Gastroesophageal sphincter (tissue), 4 donors: ENCODE measurements around the gene ZNF385D. TPM values are rescaled to one million over a fixed set of nuclear protein-coding genes. Genes with fewer than 3 reads are reported as not detected.

Source experiments
- ATAC-seq: fragments of 150-250 bp; one replicate; pipeline ENCODE4 v1.9.1; 2016; ENCODE audit warnings: mild to moderate bottlenecking, moderate library complexity
- H3K27ac ChIP-seq, 4 donors: fragments of 200-600 bp; sonication (generic) in 3 of 4; 1 replicate in 3 of 4; 2 replicates in 1 of 4; pipeline ENCODE4 v1.5.1; 2016 to 2019
- H3K27me3 ChIP-seq: fragments of 200-600 bp; sonication (generic); one replicate; pipeline ENCODE4 v1.5.1; 2019
- H3K36me3 ChIP-seq, 2 donors: fragments of 200-600 bp; sonication (generic); one replicate each; pipeline ENCODE4 v1.5.1; 2019; ENCODE audit warnings: control low read depth in 1 of 2
- H3K4me1 ChIP-seq, 3 donors: fragments of 200-600 bp; sonication (generic); 1 replicate in 2 of 3; 2 replicates in 1 of 3; pipeline ENCODE4 v1.5.1; 2016 to 2019; ENCODE audit warnings: control low read depth in 2 of 3
- H3K4me3 ChIP-seq, 2 donors: fragments of 200-600 bp; sonication (generic); one replicate each; pipeline ENCODE4 v1.5.1; 2019; ENCODE audit warnings: mild to moderate bottlenecking in 1 of 2, moderate library complexity in 1 of 2
- H3K9me3 ChIP-seq, 3 donors: fragments of 200-600 bp; sonication (generic); one replicate each; pipeline ENCODE4 v1.5.1; 2017 to 2019; ENCODE audit warnings: control low read depth in 2 of 3
- CTCF ChIP-seq, 4 experiments: fragments of 200-600 bp in 2 of 4; fragments of 450-650 bp in 2 of 4; sonication (generic) in 1 of 4; IDR thresholded peaks; one replicate each; pipeline ENCODE4 v1.5.1; 2017 to 2019; ENCODE audit warnings: antibody characterized with exemption in 4 of 4, mild to moderate bottlenecking in 2 of 4, moderate library complexity in 2 of 4
- EP300 ChIP-seq: sonication (generic); formaldehyde crosslinking; IDR thresholded peaks from one replicate; pipeline ENCODE4 v1.6.1; 2017; ENCODE audit warnings: antibody characterized with exemption, mild to moderate bottlenecking
- POLR2A ChIP-seq, 2 donors: fragments of 450-650 bp; IDR thresholded peaks; one replicate each; pipeline ENCODE4 v1.6.1; 2017; ENCODE audit warnings: antibody characterized with exemption in 2 of 2, mild to moderate bottlenecking in 2 of 2, moderate library complexity in 1 of 2
- POLR2AphosphoS5 ChIP-seq: sonication (generic); formaldehyde crosslinking; IDR thresholded peaks from one replicate; pipeline ENCODE4 v1.6.1; 2017; ENCODE audit warnings: antibody characterized with exemption
- WGBS, 2 donors: methylation state at CpG; one replicate each; pipeline ENCODE4 v1.1.5; 2018; ENCODE audit warnings: low coverage in 1 of 2; 5-methylcytosine and 5-hydroxymethylcytosine counted together
- total RNA-seq, 4 donors: library from RNA; depleted of rRNA; stranded (reverse); fragments of >200 nt; gene quantifications; one replicate each; pipeline ENCODE4 v1.1.0, GENCODE V29; 2016

The ZNF385D gene
- total RNA-seq, 4 donors from 2014 or later = 8.1 to 17.9 (median 11.3) TPM

GRCh38 chr3:21531909-21532308 lies 219.1 kb downstream of the ZNF385D start:
- H3K4me1 ChIP-seq = no peaks in the 10 kb centered on the region
- H3K27ac ChIP-seq = no peak overlapping the region
- TF ChIP-seq CTCF (IDR thresholded peaks at IDR 0.05) = no peak
- TF ChIP-seq POLR2AphosphoS5 = no peak
- no peak for TF ChIP-seq POLR2A (IDR thresholded peaks at IDR 0.05)
- no peak for TF ChIP-seq EP300
- ATAC-seq = no peak
- no peak overlapping the region for H3K4me3 ChIP-seq
- H3K36me3 ChIP-seq = no peaks in the 10 kb centered on the region
- no peaks in the 10 kb centered on the region for H3K27me3 ChIP-seq
- no peaks in the 10 kb centered on the region for H3K9me3 ChIP-seq
- WGBS, 2 donors = 71 to 91% methylated on average over 3 of the region's 3 CpGs

- H3K36me3 ChIP-seq = no peaks in the 10 kb centered on the region
- 24 to 74% methylated on average over 2 of the region's 2 CpGs for WGBS, 2 donors
- H3K27ac ChIP-seq = no peak overlapping the region
- no peaks in the 10 kb centered on the region for H3K4me1 ChIP-seq
- no peaks in the 10 kb centered on the region for H3K27me3 ChIP-seq
- no peak for TF ChIP-seq CTCF (IDR thresholded peaks at IDR 0.05)
- no peak for TF ChIP-seq POLR2A (IDR thresholded peaks at IDR 0.05)
- no peak for TF ChIP-seq EP300
- TF ChIP-seq POLR2AphosphoS5 = no peak
- ATAC-seq = no peak
- no peak overlapping the region for H3K4me3 ChIP-seq
- no peaks in the 10 kb centered on the region for H3K9me3 ChIP-seq
Measured at GRCh38 chr3:21528291-21528995, 222.6 kb downstream of the ZNF385D start.

GRCh38 chr3:21526461-21526860 lies 224.5 kb downstream of the ZNF385D start:
- Histone ChIP-seq H3K27ac (no peak overlapping the region), H3K36me3 (no peaks in the 10 kb centered on the region), H3K27me3 (no peaks in the 10 kb centered on the region), H3K4me3 (no peak overlapping the region), H3K4me1 (no peaks in the 10 kb centered on the region), H3K9me3 (no peaks in the 10 kb centered on the region)
- no peak for ATAC-seq
- TF ChIP-seq POLR2AphosphoS5 = no peak
- TF ChIP-seq EP300 = no peak
- TF ChIP-seq POLR2A (IDR thresholded peaks at IDR 0.05) = no peak
- no peak for TF ChIP-seq CTCF (IDR thresholded peaks at IDR 0.05)
- WGBS, 2 donors = 94 to 98% methylated on average over 4 of the region's 4 CpGs

- WGBS, 2 donors = 14 to 45% methylated on average over 1 to 2 of the region's 2 CpGs
- H3K27ac ChIP-seq = no peak overlapping the region
- TF ChIP-seq POLR2A (IDR thresholded peaks at IDR 0.05) (no peak), POLR2AphosphoS5 (no peak), EP300 (no peak), CTCF (IDR thresholded peaks at IDR 0.05) (no peak)
- H3K9me3 ChIP-seq = no peaks in the 10 kb centered on the region
- H3K4me1 ChIP-seq = peaks cover 0 to 7% (median 0%) of the 10 kb centered on the region in 3 donors
- no peaks in the 10 kb centered on the region for H3K36me3 ChIP-seq
- no peak for ATAC-seq
- no peak overlapping the region for H3K4me3 ChIP-seq
- H3K27me3 ChIP-seq = no peaks in the 10 kb centered on the region
Measured at GRCh38 chr3:21524133-21524532, 226.9 kb downstream of the ZNF385D start.
